OCI-LY1 (cell line): ENCODE data around the gene RPL21.

Experiments used
- EZH2 ChIP-seq: fragments of 200-600 bp; sonication (generic), shearing (Covaris generic); IDR thresholded peaks from 2 replicates; pipeline ENCODE4 v1.8.0; 2017; ENCODE audit warnings: borderline replicate concordance, mixed run types, mild to moderate bottlenecking, antibody characterized with exemption, low read length, moderate library complexity, mixed read lengths
- TF ChIP-seq, protein P1 (sequence below): fragments of 200-600 bp; sonication (generic), shearing (Covaris generic); IDR thresholded peaks from 2 replicates; pipeline ENCODE4 v1.5.1; 2017; ENCODE audit warnings: mild to moderate bottlenecking, antibody characterized with exemption, low read length, moderate library complexity, mixed read lengths

DNA sequence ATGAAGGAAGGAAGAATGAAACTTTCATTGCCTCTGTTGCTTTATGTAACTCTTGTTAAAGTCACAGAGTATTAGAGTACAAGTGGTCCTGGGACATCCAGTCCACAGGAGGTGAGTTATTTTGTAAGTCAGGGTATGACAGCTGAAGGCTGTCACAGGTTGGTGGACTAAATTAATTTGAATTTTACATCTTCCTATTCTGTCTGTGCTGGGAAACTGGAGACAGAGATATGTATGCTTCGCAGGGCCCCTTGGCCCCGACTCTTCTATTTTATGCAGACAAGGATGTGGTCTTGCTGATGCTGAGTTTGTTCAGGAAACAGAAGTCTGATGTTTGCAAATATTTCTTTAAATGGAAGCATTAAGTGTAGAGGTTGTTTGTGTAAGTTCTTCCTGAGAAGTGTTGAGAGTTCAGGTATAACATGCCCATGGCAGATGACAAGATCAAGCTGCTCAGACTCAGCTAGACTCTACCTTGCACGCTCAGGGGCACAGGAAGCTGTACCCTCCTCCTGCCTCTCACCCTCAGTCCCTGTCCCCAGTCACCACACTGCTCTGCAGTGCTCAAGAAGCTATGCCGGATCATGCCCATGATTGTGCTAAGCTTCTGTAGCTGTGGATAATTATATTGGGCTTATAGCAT is 42.6 kb downstream of the RPL21 start:
- TF ChIP-seq, protein P1, sequence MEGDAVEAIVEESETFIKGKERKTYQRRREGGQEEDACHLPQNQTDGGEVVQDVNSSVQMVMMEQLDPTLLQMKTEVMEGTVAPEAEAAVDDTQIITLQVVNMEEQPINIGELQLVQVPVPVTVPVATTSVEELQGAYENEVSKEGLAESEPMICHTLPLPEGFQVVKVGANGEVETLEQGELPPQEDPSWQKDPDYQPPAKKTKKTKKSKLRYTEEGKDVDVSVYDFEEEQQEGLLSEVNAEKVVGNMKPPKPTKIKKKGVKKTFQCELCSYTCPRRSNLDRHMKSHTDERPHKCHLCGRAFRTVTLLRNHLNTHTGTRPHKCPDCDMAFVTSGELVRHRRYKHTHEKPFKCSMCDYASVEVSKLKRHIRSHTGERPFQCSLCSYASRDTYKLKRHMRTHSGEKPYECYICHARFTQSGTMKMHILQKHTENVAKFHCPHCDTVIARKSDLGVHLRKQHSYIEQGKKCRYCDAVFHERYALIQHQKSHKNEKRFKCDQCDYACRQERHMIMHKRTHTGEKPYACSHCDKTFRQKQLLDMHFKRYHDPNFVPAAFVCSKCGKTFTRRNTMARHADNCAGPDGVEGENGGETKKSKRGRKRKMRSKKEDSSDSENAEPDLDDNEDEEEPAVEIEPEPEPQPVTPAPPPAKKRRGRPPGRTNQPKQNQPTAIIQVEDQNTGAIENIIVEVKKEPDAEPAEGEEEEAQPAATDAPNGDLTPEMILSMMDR: no peak
- no peak for TF ChIP-seq EZH2
